Stimulated activated effector memory CD8-positive, alpha-beta T cell treated with anti-CD3 and anti-CD28 coated beads, Interleukin-12 subunit alpha, Interleukin-12 subunit beta, amount 100 ng/mL, for 72 hours (primary cell): Measurements from ENCODE around the gene TMF1.

Experiments used
- ATAC-seq: fragments of 150-1000 bp; cut with Tn5 transposase; 2 replicates; pipeline ENCODE4 v1.10.0; 2021
- DNase-seq, 2 donors: peaks; one replicate each; pipeline ENCODE4 v3.0.0; 2021 to 2022; ENCODE audit warnings: low spot score in 2 of 2
- H3K27ac Mint-ChIP-seq: one replicate; pipeline ENCODE4 v1.8.0; 2022; ENCODE audit warnings: mild to moderate bottlenecking, mixed read lengths
- H3K36me3 Mint-ChIP-seq: one replicate; pipeline ENCODE4 v1.8.0; 2022; ENCODE audit warnings: mild to moderate bottlenecking, mixed read lengths
- H3K4me1 Mint-ChIP-seq: one replicate; pipeline ENCODE4 v1.8.0; 2022; ENCODE audit warnings: mixed read lengths
- H3K4me3 Mint-ChIP-seq: one replicate; pipeline ENCODE4 v1.8.0; 2022; ENCODE audit warnings: mild to moderate bottlenecking, mixed read lengths
- H3K9me3 Mint-ChIP-seq: one replicate; pipeline ENCODE4 v1.8.0; 2022; ENCODE audit warnings: mixed read lengths

The TMF1 gene

GRCh38 chr3:69085168-69085832 lies 33.2 kb upstream of the TMF1 start:
- Mint-ChIP-seq H3K9me3 (no peaks in the 10 kb centered on the region), H3K36me3 (peaks cover 60% of the 10 kb centered on the region), H3K27ac (peak overlapping the region; percentile 93), H3K4me3 (peak overlapping the region; percentile 89), H3K4me1 (peaks cover 58% of the 10 kb centered on the region)
- ATAC-seq (no peak), DNase-seq (no peak)

GRCh38 chr3:69084326-69085167 lies 32.4 kb upstream of the TMF1 start, which contains the start of gene ARL6IP5:
Gene ARL6IP5, plus strand, starts transcription at chr3:69084937. Its CDS starts 111 bp downstream, at chr3:69085048.
- peak; percentile 71 to 93 for DNase-seq
- H3K4me3 Mint-ChIP-seq, result peak within 1 kb of the TSS; percentile 89
- ATAC-seq, result peak; percentile 61
- peaks cover 51% of the 10 kb centered on the region for H3K4me1 Mint-ChIP-seq
- no peaks in the 10 kb centered on the region for H3K9me3 Mint-ChIP-seq
- H3K36me3 Mint-ChIP-seq, result peaks cover 52% of the 10 kb centered on the region
- peak within 1 kb of the TSS; percentile 93 for H3K27ac Mint-ChIP-seq

GRCh38 chr3:69082805-69083204 lies 30.7 kb upstream of the TMF1 start:
- H3K4me1 Mint-ChIP-seq, result peaks cover 55% of the 10 kb centered on the region
- ATAC-seq, result peak; percentile 85
- peak overlapping the region; percentile 89 for H3K4me3 Mint-ChIP-seq
- peak overlapping the region; percentile 93 for H3K27ac Mint-ChIP-seq
- H3K9me3 Mint-ChIP-seq, result no peaks in the 10 kb centered on the region
- H3K36me3 Mint-ChIP-seq, result peaks cover 36% of the 10 kb centered on the region
- peak in 1 of 2 donors; percentile 86 for DNase-seq

- Mint-ChIP-seq H3K27ac (peak overlapping the region; percentile 93), H3K4me1 (peaks cover 59% of the 10 kb centered on the region), H3K4me3 (peak overlapping the region; percentile 89), H3K9me3 (no peaks in the 10 kb centered on the region), H3K36me3 (peaks cover 36% of the 10 kb centered on the region)
- ATAC-seq (no peak), DNase-seq (no peak)
Measured at GRCh38 chr3:69082361-69082760, 30.2 kb upstream of the TMF1 start.

- Mint-ChIP-seq H3K4me3 (peak overlapping the region; percentile 89), H3K27ac (peak overlapping the region; percentile 93), H3K4me1 (peaks cover 61% of the 10 kb centered on the region), H3K36me3 (peaks cover 36% of the 10 kb centered on the region), H3K9me3 (no peaks in the 10 kb centered on the region)
- DNase-seq (no peak), ATAC-seq (no peak)
Measured at GRCh38 chr3:69081583-69082262, 29.6 kb upstream of the TMF1 start.

- Mint-ChIP-seq H3K4me3 (peak within 1 kb of the TSS; percentile 89), H3K4me1 (peaks cover 63% of the 10 kb centered on the region), H3K36me3 (peaks cover 36% of the 10 kb centered on the region), H3K27ac (peak within 1 kb of the TSS; percentile 93), H3K9me3 (no peaks in the 10 kb centered on the region)
- ATAC-seq (peak; percentile 70), DNase-seq (peak; percentile 70 to 86)
Measured at GRCh38 chr3:69080233-69080920, 28.2 kb upstream of the TMF1 start, which contains the start of gene UBA3. Gene UBA3, minus strand, starts transcription at chr3:69080365. Its CDS starts 12 bp downstream, at chr3:69080353.

GRCh38 chr3:69079269-69080159 lies 27.4 kb upstream of the TMF1 start:
- ATAC-seq (peak; percentile 17), DNase-seq (no peak)
- H3K9me3 Mint-ChIP-seq, result no peaks in the 10 kb centered on the region
- peak overlapping the region; percentile 88 for H3K27ac Mint-ChIP-seq
- H3K36me3 Mint-ChIP-seq, result peaks cover 34% of the 10 kb centered on the region
- H3K4me3 Mint-ChIP-seq, result peak overlapping the region; percentile 89
- H3K4me1 Mint-ChIP-seq, result peaks cover 61% of the 10 kb centered on the region

GRCh38 chr3:69072928-69073327 lies 20.8 kb upstream of the TMF1 start:
- peak overlapping the region; percentile 3 for H3K27ac Mint-ChIP-seq
- ATAC-seq (peak; percentile 50), DNase-seq (no peak)
- peaks cover 31% of the 10 kb centered on the region for H3K4me1 Mint-ChIP-seq
- H3K9me3 Mint-ChIP-seq, result no peaks in the 10 kb centered on the region
- H3K36me3 Mint-ChIP-seq, result peaks cover 88% of the 10 kb centered on the region
- H3K4me3 Mint-ChIP-seq, result no peak overlapping the region

GRCh38 chr3:69066121-69066520 lies 14.0 kb upstream of the TMF1 start:
- ATAC-seq, result peak; percentile 64
- Mint-ChIP-seq H3K9me3 (no peaks in the 10 kb centered on the region), H3K27ac (peak overlapping the region; percentile 88), H3K4me3 (peak overlapping the region; percentile 38), H3K36me3 (peaks cover 76% of the 10 kb centered on the region), H3K4me1 (peaks cover 22% of the 10 kb centered on the region)
- no peak for DNase-seq

- no peak for DNase-seq
Measured at GRCh38 chr3:69065318-69065964, 13.3 kb upstream of the TMF1 start.

GRCh38 chr3:69063636-69064035 lies 11.5 kb upstream of the TMF1 start:
- peaks cover 80% of the 10 kb centered on the region for H3K36me3 Mint-ChIP-seq
- DNase-seq, result no peak
- H3K4me3 Mint-ChIP-seq, result no peak overlapping the region
- no peak for ATAC-seq
- H3K27ac Mint-ChIP-seq, result no peak overlapping the region
- H3K9me3 Mint-ChIP-seq, result no peaks in the 10 kb centered on the region
- peaks cover 34% of the 10 kb centered on the region for H3K4me1 Mint-ChIP-seq

More at GRCh38 chr3:69065318-69065964, 13.3 kb upstream of the TMF1 start:
- ATAC-seq, result peak; percentile 83
- H3K4me1 Mint-ChIP-seq, result peaks cover 22% of the 10 kb centered on the region
- peak overlapping the region; percentile 38 for H3K4me3 Mint-ChIP-seq
- peaks cover 76% of the 10 kb centered on the region for H3K36me3 Mint-ChIP-seq
- H3K9me3 Mint-ChIP-seq, result no peaks in the 10 kb centered on the region
- H3K27ac Mint-ChIP-seq, result peak overlapping the region; percentile 88

GRCh38 chr3:69059688-69060087 lies 7.6 kb upstream of the TMF1 start:
- Mint-ChIP-seq H3K27ac (peak overlapping the region; percentile 87), H3K9me3 (no peaks in the 10 kb centered on the region), H3K4me1 (peaks cover 30% of the 10 kb centered on the region), H3K36me3 (peaks cover 100% of the 10 kb centered on the region), H3K4me3 (no peak overlapping the region)
- ATAC-seq, result peak; percentile 79
- no peak for DNase-seq

- H3K36me3 Mint-ChIP-seq, result peaks cover 100% of the 10 kb centered on the region
- DNase-seq (no peak), ATAC-seq (peak; percentile 37)
- H3K27ac Mint-ChIP-seq, result peak overlapping the region; percentile 87
- peak overlapping the region; percentile 24 for H3K4me3 Mint-ChIP-seq
- H3K9me3 Mint-ChIP-seq, result no peaks in the 10 kb centered on the region
- peaks cover 24% of the 10 kb centered on the region for H3K4me1 Mint-ChIP-seq
Measured at GRCh38 chr3:69058947-69059224, 6.8 kb upstream of the TMF1 start.
